Right hindlimb (tissue), 1 donor: Measurements from ENCODE around the gene ZNF775.
A peak's percentile ranks its signal among the peaks of the same experiment; 100 is the strongest.
"Not testable (repeated sequence)": the region's sequence is repeated elsewhere in the genome, so short reads cannot be mapped to it uniquely, and the experiment has no call there.

Experiments used
- DNase-seq: peaks from one replicate; pipeline ENCODE4 v3.0.0-alpha.2; 2018

The ZNF775 gene

GRCh38 chr7:150383710-150384397, 4.7 kb downstream of the ZNF775 start:
- DNase-seq = peak; percentile 92

- peak; percentile 20 for DNase-seq
These were observed 5.5 kb downstream of the ZNF775 start for GRCh38 chr7:150384406-150385301.

GRCh38 chr7:150385302-150385723, 6.2 kb downstream of the ZNF775 start:
- DNase-seq = no peak

- not testable (repeated sequence) for DNase-seq
These were observed 6.8 kb downstream of the ZNF775 start for GRCh38 chr7:150385884-150386283.

GRCh38 chr7:150388306-150388705, 9.2 kb downstream of the ZNF775 start:
- DNase-seq = no peak

- DNase-seq = peak; percentile 80
These were observed 9.8 kb downstream of the ZNF775 start for GRCh38 chr7:150388709-150389531.

- no peak for DNase-seq
These were observed 10.3 kb downstream of the ZNF775 start for GRCh38 chr7:150389532-150389816.

GRCh38 chr7:150390205-150390604, 11.1 kb downstream of the ZNF775 start:
- DNase-seq = no peak

GRCh38 chr7:150393325-150393724, 14.2 kb downstream of the ZNF775 start:
- no peak for DNase-seq

GRCh38 chr7:150396426-150396825, 17.3 kb downstream of the ZNF775 start:
- no peak for DNase-seq

GRCh38 chr7:150396851-150397260, 17.7 kb downstream of the ZNF775 start:
- no peak for DNase-seq

GRCh38 chr7:150397346-150398107, 18.4 kb downstream of the ZNF775 start:
- no peak for DNase-seq

- peak; percentile 15 for DNase-seq
These were observed 19.2 kb downstream of the ZNF775 start for GRCh38 chr7:150398108-150398964.

GRCh38 chr7:150398965-150399320, 19.8 kb downstream of the ZNF775 start:
- DNase-seq = no peak

GRCh38 chr7:150399421-150400007, 20.4 kb downstream of the ZNF775 start:
- DNase-seq = peak; percentile 6

GRCh38 chr7:150400008-150400787, 21.1 kb downstream of the ZNF775 start:
- no peak for DNase-seq

- DNase-seq = peak; percentile 8
These were observed 21.8 kb downstream of the ZNF775 start for GRCh38 chr7:150400788-150401423.

GRCh38 chr7:150401424-150401790, 22.3 kb downstream of the ZNF775 start:
- DNase-seq = no peak

GRCh38 chr7:150401861-150402631, 22.9 kb downstream of the ZNF775 start:
- no peak for DNase-seq
